NCI-H446 treated with DMSO at 0.1 percent for 48 hours (cell line): ENCODE measurements around the gene MAML3.

ENCODE experiments used
- DNase-seq: peaks from one replicate; lab custom pipeline; 2025; lab: John Stamatoyannopoulos, UW

The MAML3 gene

GRCh38 chr4:139782926-139783522 lies 371.0 kb downstream of the MAML3 start:
- DNase-seq: no peak

GRCh38 chr4:139781066-139781465 lies 372.9 kb downstream of the MAML3 start:
- DNase-seq: no peak

- DNase-seq: no peak
Observed at GRCh38 chr4:139779691-139780090, 374.3 kb downstream of the MAML3 start.

- no peak for DNase-seq
Observed at GRCh38 chr4:139777757-139778156, 376.2 kb downstream of the MAML3 start.

GRCh38 chr4:139776235-139776634 lies 377.7 kb downstream of the MAML3 start:
- DNase-seq: no peak

- no peak for DNase-seq
Observed at GRCh38 chr4:139774759-139775487, 379.1 kb downstream of the MAML3 start.

- DNase-seq: no peak
Observed at GRCh38 chr4:139773560-139774318, 380.2 kb downstream of the MAML3 start.

GRCh38 chr4:139770361-139770760 lies 383.6 kb downstream of the MAML3 start:
- no peak for DNase-seq

- no peak for DNase-seq
Observed at GRCh38 chr4:139769364-139769763, 384.6 kb downstream of the MAML3 start.

- DNase-seq: no peak
Observed at GRCh38 chr4:139768896-139769295, 385.1 kb downstream of the MAML3 start.

GRCh38 chr4:139768366-139768765 lies 385.6 kb downstream of the MAML3 start:
- no peak for DNase-seq

- no peak for DNase-seq
Observed at GRCh38 chr4:139767585-139767984, 386.4 kb downstream of the MAML3 start.

- DNase-seq: no peak
Observed at GRCh38 chr4:139767168-139767567, 386.8 kb downstream of the MAML3 start.

GRCh38 chr4:139764686-139765310 lies 389.2 kb downstream of the MAML3 start:
- DNase-seq: no peak

GRCh38 chr4:139764182-139764581 lies 389.8 kb downstream of the MAML3 start:
- no peak for DNase-seq

- no peak for DNase-seq
Observed at GRCh38 chr4:139763672-139764071, 390.3 kb downstream of the MAML3 start.

- DNase-seq: no peak
Observed at GRCh38 chr4:139763205-139763604, 390.8 kb downstream of the MAML3 start.

GRCh38 chr4:139762720-139763119 lies 391.3 kb downstream of the MAML3 start:
- DNase-seq: no peak

GRCh38 chr4:139761461-139761860 lies 392.5 kb downstream of the MAML3 start:
- DNase-seq: no peak

GRCh38 chr4:139760567-139760966 lies 393.4 kb downstream of the MAML3 start:
- DNase-seq: no peak

GRCh38 chr4:139759097-139759496 lies 394.9 kb downstream of the MAML3 start:
- DNase-seq: no peak

GRCh38 chr4:139756391-139757180 lies 397.4 kb downstream of the MAML3 start:
- no peak for DNase-seq
